SK-N-SH treated with all-trans-retinoic acid at 6 μM for 48 hours (cell line): ENCODE measurements around the gene ZMYND8.

Experiments
- ARNTL ChIP-seq: fragments of 450-650 bp; formaldehyde crosslinking; IDR thresholded peaks from 2 replicates; pipeline ENCODE4 v1.5.0; 2020; ENCODE audit warnings: low read depth, mild to moderate bottlenecking, moderate library complexity, borderline replicate concordance
- OSR1 ChIP-seq: fragments of 250-450 bp; sonication (Bioruptor Pico); IDR thresholded peaks from 2 replicates; pipeline ENCODE4 v1.8.0; 2022; ENCODE audit warnings: moderate library complexity, mild to moderate bottlenecking, inconsistent platforms
- SNAI2 ChIP-seq: fragments of 250-450 bp; sonication (Bioruptor Pico); IDR thresholded peaks from 2 replicates; pipeline ENCODE4 v1.5.0; 2020; ENCODE audit warnings: mild to moderate bottlenecking, moderate library complexity
- TCF4 ChIP-seq: fragments of 250-450 bp; sonication (Bioruptor Pico); IDR thresholded peaks from 2 replicates; pipeline ENCODE4 v1.8.0; 2021; ENCODE audit warnings: mild to moderate bottlenecking, moderate library complexity, borderline replicate concordance
- TOX ChIP-seq: fragments of 250-450 bp; sonication (Bioruptor Pico); IDR thresholded peaks from 2 replicates; pipeline ENCODE4 v1.8.0; 2021; ENCODE audit warnings: mild to moderate bottlenecking, moderate library complexity, borderline replicate concordance
- ZFP30 ChIP-seq: fragments of 450-650 bp; formaldehyde crosslinking; IDR thresholded peaks from 2 replicates; pipeline ENCODE4 v1.5.0; 2022; ENCODE audit warnings: mild to moderate bottlenecking, moderate library complexity
- ZNF565 ChIP-seq: fragments of 450-650 bp; formaldehyde crosslinking; conservative IDR thresholded peaks from 2 replicates; pipeline ENCODE4 v1.5.0; 2020; ENCODE audit warnings: low read depth, mild to moderate bottlenecking, moderate library complexity
- ZNF8 ChIP-seq: fragments of 450-650 bp; formaldehyde crosslinking; IDR thresholded peaks from 2 replicates; pipeline ENCODE4 v1.5.0; 2020; ENCODE audit warnings: mild to moderate bottlenecking, moderate library complexity
- TF ChIP-seq, protein P1 (sequence below): fragments of 250-450 bp; sonication (Bioruptor Pico); IDR thresholded peaks from 2 replicates; pipeline ENCODE4 v1.5.1; 2021; ENCODE audit warnings: mild to moderate bottlenecking, moderate library complexity
- TF ChIP-seq, protein P2 (sequence below): fragments of 250-450 bp; sonication (Bioruptor Pico); IDR thresholded peaks from 2 replicates; pipeline ENCODE4 v1.8.0; 2021; ENCODE audit warnings: low read depth, mild to moderate bottlenecking, moderate library complexity, borderline replicate concordance
- TF ChIP-seq, protein P3 (sequence below): fragments of 250-450 bp; sonication (Bioruptor Pico); IDR thresholded peaks from 2 replicates; pipeline ENCODE4 v1.8.0; 2020; ENCODE audit warnings: mild to moderate bottlenecking, moderate library complexity, borderline replicate concordance
- TF ChIP-seq, protein P4 (sequence below): fragments of 250-450 bp; sonication (Bioruptor Pico); IDR thresholded peaks from 2 replicates; pipeline ENCODE4 v1.5.1; 2020; ENCODE audit warnings: low read depth, mild to moderate bottlenecking, moderate library complexity

- TF ChIP-seq ZFP30 (CRISPR knock-in tag), result no peak
- TF ChIP-seq, protein P1, sequence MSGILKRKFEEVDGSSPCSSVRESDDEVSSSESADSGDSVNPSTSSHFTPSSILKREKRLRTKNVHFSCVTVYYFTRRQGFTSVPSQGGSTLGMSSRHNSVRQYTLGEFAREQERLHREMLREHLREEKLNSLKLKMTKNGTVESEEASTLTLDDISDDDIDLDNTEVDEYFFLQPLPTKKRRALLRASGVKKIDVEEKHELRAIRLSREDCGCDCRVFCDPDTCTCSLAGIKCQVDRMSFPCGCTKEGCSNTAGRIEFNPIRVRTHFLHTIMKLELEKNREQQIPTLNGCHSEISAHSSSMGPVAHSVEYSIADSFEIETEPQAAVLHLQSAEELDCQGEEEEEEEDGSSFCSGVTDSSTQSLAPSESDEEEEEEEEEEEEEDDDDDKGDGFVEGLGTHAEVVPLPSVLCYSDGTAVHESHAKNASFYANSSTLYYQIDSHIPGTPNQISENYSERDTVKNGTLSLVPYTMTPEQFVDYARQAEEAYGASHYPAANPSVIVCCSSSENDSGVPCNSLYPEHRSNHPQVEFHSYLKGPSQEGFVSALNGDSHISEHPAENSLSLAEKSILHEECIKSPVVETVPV (CRISPR knock-in tag), result no peak
- TF ChIP-seq, protein P2, sequence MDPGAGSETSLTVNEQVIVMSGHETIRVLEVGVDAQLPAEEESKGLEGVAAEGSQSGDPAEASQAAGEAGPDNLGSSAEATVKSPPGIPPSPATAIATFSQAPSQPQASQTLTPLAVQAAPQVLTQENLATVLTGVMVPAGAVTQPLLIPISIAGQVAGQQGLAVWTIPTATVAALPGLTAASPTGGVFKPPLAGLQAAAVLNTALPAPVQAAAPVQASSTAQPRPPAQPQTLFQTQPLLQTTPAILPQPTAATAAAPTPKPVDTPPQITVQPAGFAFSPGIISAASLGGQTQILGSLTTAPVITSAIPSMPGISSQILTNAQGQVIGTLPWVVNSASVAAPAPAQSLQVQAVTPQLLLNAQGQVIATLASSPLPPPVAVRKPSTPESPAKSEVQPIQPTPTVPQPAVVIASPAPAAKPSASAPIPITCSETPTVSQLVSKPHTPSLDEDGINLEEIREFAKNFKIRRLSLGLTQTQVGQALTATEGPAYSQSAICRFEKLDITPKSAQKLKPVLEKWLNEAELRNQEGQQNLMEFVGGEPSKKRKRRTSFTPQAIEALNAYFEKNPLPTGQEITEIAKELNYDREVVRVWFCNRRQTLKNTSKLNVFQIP (CRISPR knock-in tag), result no peak
- TF ChIP-seq ZNF8, result no peak
- TF ChIP-seq, protein P3, sequence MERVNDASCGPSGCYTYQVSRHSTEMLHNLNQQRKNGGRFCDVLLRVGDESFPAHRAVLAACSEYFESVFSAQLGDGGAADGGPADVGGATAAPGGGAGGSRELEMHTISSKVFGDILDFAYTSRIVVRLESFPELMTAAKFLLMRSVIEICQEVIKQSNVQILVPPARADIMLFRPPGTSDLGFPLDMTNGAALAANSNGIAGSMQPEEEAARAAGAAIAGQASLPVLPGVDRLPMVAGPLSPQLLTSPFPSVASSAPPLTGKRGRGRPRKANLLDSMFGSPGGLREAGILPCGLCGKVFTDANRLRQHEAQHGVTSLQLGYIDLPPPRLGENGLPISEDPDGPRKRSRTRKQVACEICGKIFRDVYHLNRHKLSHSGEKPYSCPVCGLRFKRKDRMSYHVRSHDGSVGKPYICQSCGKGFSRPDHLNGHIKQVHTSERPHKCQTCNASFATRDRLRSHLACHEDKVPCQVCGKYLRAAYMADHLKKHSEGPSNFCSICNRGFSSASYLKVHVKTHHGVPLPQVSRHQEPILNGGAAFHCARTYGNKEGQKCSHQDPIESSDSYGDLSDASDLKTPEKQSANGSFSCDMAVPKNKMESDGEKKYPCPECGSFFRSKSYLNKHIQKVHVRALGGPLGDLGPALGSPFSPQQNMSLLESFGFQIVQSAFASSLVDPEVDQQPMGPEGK (CRISPR knock-in tag), result no peak
- TF ChIP-seq TCF4, result no peak
- TF ChIP-seq SNAI2 (CRISPR knock-in tag), result peak; percentile 33; the same call in 1 of the 2 replicates
- TF ChIP-seq ARNTL (CRISPR knock-in tag), result no peak
- TF ChIP-seq OSR1, result no peak
- TF ChIP-seq, protein P4, sequence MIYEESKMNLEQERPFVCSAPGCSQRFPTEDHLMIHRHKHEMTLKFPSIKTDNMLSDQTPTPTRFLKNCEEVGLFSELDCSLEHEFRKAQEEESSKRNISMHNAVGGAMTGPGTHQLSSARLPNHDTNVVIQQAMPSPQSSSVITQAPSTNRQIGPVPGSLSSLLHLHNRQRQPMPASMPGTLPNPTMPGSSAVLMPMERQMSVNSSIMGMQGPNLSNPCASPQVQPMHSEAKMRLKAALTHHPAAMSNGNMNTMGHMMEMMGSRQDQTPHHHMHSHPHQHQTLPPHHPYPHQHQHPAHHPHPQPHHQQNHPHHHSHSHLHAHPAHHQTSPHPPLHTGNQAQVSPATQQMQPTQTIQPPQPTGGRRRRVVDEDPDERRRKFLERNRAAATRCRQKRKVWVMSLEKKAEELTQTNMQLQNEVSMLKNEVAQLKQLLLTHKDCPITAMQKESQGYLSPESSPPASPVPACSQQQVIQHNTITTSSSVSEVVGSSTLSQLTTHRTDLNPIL (CRISPR knock-in tag), result no peak
- TF ChIP-seq TOX (CRISPR knock-in tag), result no peak
- TF ChIP-seq ZNF565 (CRISPR knock-in tag), result no peak
Measured at GRCh38 chr20:47352332-47353238, 3.9 kb downstream of the ZMYND8 start.
